Measurements from ENCODE around the gene TRRAP. TPM values are rescaled to one million over a fixed set of nuclear protein-coding genes. Genes with fewer than 3 reads are reported as not detected.
"Not testable (repeated sequence)": the region's sequence is repeated elsewhere in the genome, so short reads cannot be mapped to it uniquely, and the experiment has no call there.

The TRRAP gene
- 25.8 TPM for total RNA-seq
- long read RNA-seq, partial matches to known transcripts, result 17 of 32 reads
- long read RNA-seq, other reads (novel, unspliced or antisense), result 15 of 32 reads

GRCh38 chr7:98878365-98879197 is at the start of gene TRRAP:
Gene TRRAP, plus strand, starts transcription at chr7:98878532. Its CDS starts 2,619 bp downstream, at chr7:98881151.
- intact Hi-C loops (cut with DNase I), result no loop called here
- peak; percentile 88 for DNase-seq (ENCODE audit: low spot score)

GRCh38 chr7:98830972-98831548 is 47.3 kb upstream of the TRRAP start:
- intact Hi-C loops (cut with DNase I), result no loop called here
- no peak for DNase-seq (ENCODE audit: low spot score)

GRCh38 chr7:98831641-98832221 is 46.6 kb upstream of the TRRAP start:
- no peak for DNase-seq (ENCODE audit: low spot score)
- intact Hi-C loops (cut with DNase I), result no loop called here

- intact Hi-C loops (cut with DNase I), result no loop called here
- no peak for DNase-seq (ENCODE audit: low spot score)
These were observed 45.3 kb upstream of the TRRAP start for GRCh38 chr7:98833022-98833421.

- intact Hi-C loops (cut with DNase I), result no loop called here
These were observed 43.4 kb upstream of the TRRAP start for GRCh38 chr7:98834949-98835348.

GRCh38 chr7:98836811-98837629 is 41.3 kb upstream of the TRRAP start:
- no peak for DNase-seq (ENCODE audit: low spot score)
- intact Hi-C loops (cut with DNase I), result loop anchor here (2.0 kb wide), 1 partner anchor 82 kb away; no protein-coding TSS in a partner anchor

More at GRCh38 chr7:98834949-98835348, 43.4 kb upstream of the TRRAP start:
- no peak for DNase-seq (ENCODE audit: low spot score)

GRCh38 chr7:98837630-98837972 is 40.7 kb upstream of the TRRAP start:
- DNase-seq (ENCODE audit: low spot score), result no peak
- intact Hi-C loops (cut with DNase I), result loop anchor here (2.0 kb wide), 1 partner anchor 83 kb away; no protein-coding TSS in a partner anchor

GRCh38 chr7:98840096-98840495 is 38.2 kb upstream of the TRRAP start:
- intact Hi-C loops (cut with DNase I), result loop anchor here (2.0 kb wide), 1 partner anchor 405 kb away; no protein-coding TSS in a partner anchor
- no peak for DNase-seq (ENCODE audit: low spot score)

- intact Hi-C loops (cut with DNase I), result loop anchor here (2.0 kb wide), 1 partner anchor 406 kb away; no protein-coding TSS in a partner anchor
- DNase-seq (ENCODE audit: low spot score), result no peak
These were observed 37.6 kb upstream of the TRRAP start for GRCh38 chr7:98840722-98841121.

- intact Hi-C loops (cut with DNase I), result loop anchor here (2.0 kb wide), 1 partner anchor 407 kb away; no protein-coding TSS in a partner anchor
- peak; percentile 83 for DNase-seq (ENCODE audit: low spot score)
These were observed 36.9 kb upstream of the TRRAP start for GRCh38 chr7:98841179-98841997.

- intact Hi-C loops (cut with DNase I); DNase-seq (ENCODE audit: low spot score): not testable (repeated sequence)
These were observed 35.8 kb upstream of the TRRAP start for GRCh38 chr7:98842552-98842951.

GRCh38 chr7:98848918-98849317 is 29.4 kb upstream of the TRRAP start:
- DNase-seq (ENCODE audit: low spot score), result no peak
- intact Hi-C loops (cut with DNase I), result no loop called here

GRCh38 chr7:98852826-98853225 is 25.5 kb upstream of the TRRAP start:
- intact Hi-C loops (cut with DNase I), result no loop called here
- DNase-seq (ENCODE audit: low spot score), result no peak

- DNase-seq (ENCODE audit: low spot score), result no peak
- intact Hi-C loops (cut with DNase I), result no loop called here
These were observed 22.5 kb upstream of the TRRAP start for GRCh38 chr7:98855610-98856422.

- intact Hi-C loops (cut with DNase I), result no loop called here
- DNase-seq (ENCODE audit: low spot score), result no peak
These were observed 18.3 kb upstream of the TRRAP start for GRCh38 chr7:98860071-98860470.

GRCh38 chr7:98862203-98862602 is 16.1 kb upstream of the TRRAP start:
- DNase-seq (ENCODE audit: low spot score), result no peak
- intact Hi-C loops (cut with DNase I), result no loop called here

- intact Hi-C loops (cut with DNase I), result no loop called here
- no peak for DNase-seq (ENCODE audit: low spot score)
These were observed 15.5 kb upstream of the TRRAP start for GRCh38 chr7:98862716-98863420.

Measured in cardiac septum (tissue), 1 donor.